Endothelial cell of umbilical vein (primary cell): Measurements from ENCODE around the gene EPAS1. TPM values are rescaled to one million over a fixed set of nuclear protein-coding genes. Genes with fewer than 3 reads are reported as not detected.
A peak's percentile ranks its signal among the peaks of the same experiment; 100 is the strongest.

ENCODE experiments used
- BruUV-seq: library from RNA; stranded (reverse); fragments of 400-500 nt; replicated peaks from 2 replicates; lab custom pipeline; 2021; lab: Mats Ljungman, UMichigan
- CTCF ChIA-PET: fragments of 300-600, 350-600 bp; sonication (Branson Sonifier 250); formaldehyde crosslinking; loops from one replicate; lab custom pipeline; 2021; ENCODE audit warnings: antibody characterized with exemption, inconsistent platforms; lab: Charles Lee
- POLR2A ChIA-PET: fragments of 300-600, 350-600 bp; sonication (Branson Sonifier 250); formaldehyde crosslinking; loops from one replicate; lab custom pipeline; 2021; ENCODE audit warnings: antibody characterized with exemption, inconsistent platforms; lab: Charles Lee
- DNase-seq: peaks from one replicate; pipeline ENCODE4 v3.0.0-alpha.2; 2011; ENCODE audit warnings: low read depth, low spot score
- FAIRE-seq: peaks from 2 replicates; lab custom pipeline; 2011; peaks lifted over from hg19 to GRCh38; lab: Jason Lieb, UNC
- H2AFZ ChIP-seq: 2 replicates; pipeline ENCODE4 v1.6.0; 2012; ENCODE audit warnings: low read depth, low read length, control low read depth, inconsistent platforms
- H3K27ac ChIP-seq: 2 replicates; pipeline ENCODE4 v1.5.1; 2011; ENCODE audit warnings: low read depth, mild to moderate bottlenecking, control low read depth, low read length, moderate library complexity; ENCODE audit not compliant: insufficient read depth
- H3K27me3 ChIP-seq, 2 experiments: 2 replicates each; pipeline versions ENCODE4 v1.6.0 to v1.6.1; 2011; ENCODE audit warnings: low read length in 2 of 2, mixed read lengths in 1 of 2; ENCODE audit not compliant: control insufficient read depth in 2 of 2, insufficient read depth in 2 of 2
- H3K36me3 ChIP-seq, 2 experiments: 2 replicates in 1 of 2; 3 replicates in 1 of 2; pipeline ENCODE4 v1.5.1; 2011; ENCODE audit warnings: low read length in 2 of 2, mild to moderate bottlenecking in 1 of 2, moderate library complexity in 1 of 2; ENCODE audit not compliant: control insufficient read depth in 2 of 2, insufficient read depth in 2 of 2; ENCODE audit errors: extremely low read depth in 1 of 2
- H3K4me1 ChIP-seq: 3 replicates; pipeline ENCODE4 v1.5.1; 2011; ENCODE audit warnings: mild to moderate bottlenecking, low read length; ENCODE audit not compliant: control insufficient read depth, insufficient read depth; ENCODE audit errors: extremely low read depth
- H3K4me2 ChIP-seq: 2 replicates; pipeline ENCODE4 v1.6.1; 2011; ENCODE audit warnings: low read length, control low read depth, mixed read lengths; ENCODE audit not compliant: insufficient read depth
- H3K4me3 ChIP-seq, 3 experiments: fragments of 200-600 bp in 1 of 3; sonication (generic), shearing (Covaris generic) in 1 of 3; replicated peaks in 1 of 3; 2 replicates each; pipeline ENCODE4 v1.5.1; 2011 to 2016; ENCODE audit warnings: control low read depth in 3 of 3, low read length in 3 of 3, mild to moderate bottlenecking in 2 of 3, inconsistent platforms in 1 of 3, low read depth in 1 of 3, moderate library complexity in 1 of 3; ENCODE audit not compliant: insufficient read depth in 1 of 3
- H3K79me2 ChIP-seq: 2 replicates; pipeline ENCODE4 v1.6.0; 2012; ENCODE audit warnings: low read length, inconsistent platforms; ENCODE audit not compliant: control insufficient read depth, insufficient read depth
- H3K9ac ChIP-seq: replicated peaks from 2 replicates; pipeline ENCODE3; 2011; ENCODE audit warnings: low read length, control low read depth; ENCODE audit not compliant: insufficient read depth; ENCODE audit errors: extremely low read depth
- H3K9me1 ChIP-seq: replicated peaks from 3 replicates; pipeline ENCODE4 v1.6.0; 2011; ENCODE audit warnings: mild to moderate bottlenecking, low read length; ENCODE audit not compliant: control insufficient read depth, insufficient read depth; ENCODE audit errors: extremely low read depth
- H3K9me3 ChIP-seq: replicated peaks from 2 replicates; pipeline ENCODE4 v1.5.1; 2012; ENCODE audit warnings: low read length, inconsistent platforms; ENCODE audit not compliant: control insufficient read depth, insufficient read depth
- H4K20me1 ChIP-seq: replicated peaks from 2 replicates; pipeline ENCODE3; 2011; ENCODE audit warnings: mild to moderate bottlenecking, low read length; ENCODE audit not compliant: control insufficient read depth, insufficient read depth; ENCODE audit errors: extremely low read depth
- GATA2 ChIP-seq: IDR thresholded peaks from 2 replicates; pipeline ENCODE4 v1.7.0; 2011; ENCODE audit warnings: low read depth, mild to moderate bottlenecking, moderate library complexity, mixed read lengths, low read length; ENCODE audit not compliant: insufficient read length, insufficient read depth
- JUN ChIP-seq: IDR thresholded peaks from 2 replicates; pipeline ENCODE4 v1.6.1; 2011; ENCODE audit warnings: borderline replicate concordance, low read depth; ENCODE audit not compliant: insufficient read length, insufficient read depth
- MYC ChIP-seq: IDR thresholded peaks from one replicate; pipeline ENCODE4 v1.6.1; 2011; ENCODE audit warnings: mild to moderate bottlenecking, low read depth, low read length
- POLR2AphosphoS5 ChIP-seq: IDR thresholded peaks from 2 replicates; pipeline ENCODE4 v1.6.1; 2012; ENCODE audit warnings: low read depth, mild to moderate bottlenecking, control low read depth, low read length, moderate library complexity; ENCODE audit not compliant: insufficient read depth
- dilution Hi-C: fragments of 300-500 bp; cut with MboI; formaldehyde crosslinking; loops from one replicate; pipeline ENCODE4 v1.15.0; 2019; ENCODE audit warnings: low sequenced_read_pairs; ENCODE audit not compliant: extremely low pct_ligation_motif_present
- intact Hi-C: fragments of 100-400 bp; cut with micrococcal nuclease; formaldehyde crosslinking; loops from one replicate; pipeline ENCODE4 v1.10.0; 2022
- polyA plus RNA-seq, 4 experiments: library from polyadenylated mRNA; depleted of rRNA in 3 of 4; stranded (reverse) in 3 of 4; unstranded in 1 of 4; fragments of >200 nt; gene quantifications; 2 replicates each; pipeline versions ENCODE4 v1.2.1 to v1.2.3, GENCODE V29; 2011 to 2012; ENCODE audit warnings: missing spikeins in 1 of 4
- total RNA-seq: library from RNA; stranded (reverse); gene quantifications from 2 replicates; pipeline ENCODE4 v1.2.3, GENCODE V29; 2021
- TF ChIP-seq, protein P1 (sequence below): IDR thresholded peaks from 2 replicates; pipeline ENCODE4 v1.6.1; 2011; ENCODE audit not compliant: insufficient read depth, insufficient read length
- TF ChIP-seq, protein P2 (sequence below), 2 donors: IDR thresholded peaks; 1 replicate in 1 of 2; 2 replicates in 1 of 2; pipeline ENCODE4 v1.5.1; 2011; ENCODE audit warnings: low read length in 2 of 2, mild to moderate bottlenecking in 2 of 2, moderate library complexity in 2 of 2, control low read depth in 1 of 2, inconsistent platforms in 1 of 2, low read depth in 1 of 2; ENCODE audit not compliant: insufficient read depth in 1 of 2; ENCODE audit errors: extremely low read depth in 1 of 2

EPAS1 gene
- total and polyA plus RNA-seq, 2 donors (not counting 3 experiments of a cell fraction or from before 2014, with no cell fraction given), result 229 to 374 TPM

DNA sequence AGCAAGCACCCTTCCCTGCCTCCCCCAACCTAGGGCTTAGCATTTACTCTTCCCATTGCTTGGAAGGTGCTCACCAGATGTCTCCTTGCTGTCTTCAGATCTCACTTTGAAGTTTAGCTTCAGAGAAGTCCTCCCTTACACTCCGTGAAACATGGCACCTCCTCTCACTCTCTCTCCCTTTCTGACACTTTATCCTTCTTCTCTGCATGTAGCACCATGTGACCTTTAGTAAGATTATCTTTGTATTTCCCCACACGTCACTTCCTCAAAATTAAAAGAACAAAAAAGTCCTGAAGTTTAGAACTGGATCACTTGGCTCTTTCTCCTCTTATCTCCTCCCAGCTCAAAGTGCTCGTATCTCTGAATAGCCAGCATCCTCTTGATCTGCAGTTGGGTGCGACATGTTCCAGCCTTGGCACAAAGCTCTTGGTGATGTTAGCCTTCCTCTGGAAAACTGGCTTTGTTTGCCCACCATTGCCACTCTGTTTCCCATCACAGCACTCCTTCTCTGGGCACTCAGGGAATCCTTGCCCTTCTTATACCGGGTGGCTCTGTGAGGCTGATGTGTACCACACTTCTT lies 40.6 kb upstream of the EPAS1 start:
- TF ChIP-seq GATA2, result no peak
- no peak for TF ChIP-seq JUN
- TF ChIP-seq, protein P1, sequence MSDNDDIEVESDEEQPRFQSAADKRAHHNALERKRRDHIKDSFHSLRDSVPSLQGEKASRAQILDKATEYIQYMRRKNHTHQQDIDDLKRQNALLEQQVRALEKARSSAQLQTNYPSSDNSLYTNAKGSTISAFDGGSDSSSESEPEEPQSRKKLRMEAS, result no peak
- TF ChIP-seq, protein P2, sequence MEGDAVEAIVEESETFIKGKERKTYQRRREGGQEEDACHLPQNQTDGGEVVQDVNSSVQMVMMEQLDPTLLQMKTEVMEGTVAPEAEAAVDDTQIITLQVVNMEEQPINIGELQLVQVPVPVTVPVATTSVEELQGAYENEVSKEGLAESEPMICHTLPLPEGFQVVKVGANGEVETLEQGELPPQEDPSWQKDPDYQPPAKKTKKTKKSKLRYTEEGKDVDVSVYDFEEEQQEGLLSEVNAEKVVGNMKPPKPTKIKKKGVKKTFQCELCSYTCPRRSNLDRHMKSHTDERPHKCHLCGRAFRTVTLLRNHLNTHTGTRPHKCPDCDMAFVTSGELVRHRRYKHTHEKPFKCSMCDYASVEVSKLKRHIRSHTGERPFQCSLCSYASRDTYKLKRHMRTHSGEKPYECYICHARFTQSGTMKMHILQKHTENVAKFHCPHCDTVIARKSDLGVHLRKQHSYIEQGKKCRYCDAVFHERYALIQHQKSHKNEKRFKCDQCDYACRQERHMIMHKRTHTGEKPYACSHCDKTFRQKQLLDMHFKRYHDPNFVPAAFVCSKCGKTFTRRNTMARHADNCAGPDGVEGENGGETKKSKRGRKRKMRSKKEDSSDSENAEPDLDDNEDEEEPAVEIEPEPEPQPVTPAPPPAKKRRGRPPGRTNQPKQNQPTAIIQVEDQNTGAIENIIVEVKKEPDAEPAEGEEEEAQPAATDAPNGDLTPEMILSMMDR (IDR thresholded peaks at IDR 0.05; ENCODE audit: extremely low read depth in 1 of 2, insufficient read depth in 1 of 2, low read depth in 1 of 2, low read length in 2 of 2), result no peak
- TF ChIP-seq MYC, result no peak
- TF ChIP-seq POLR2AphosphoS5, result no peak
- Histone ChIP-seq H3K9ac (no peak overlapping the region), H3K4me3 (no peak overlapping the region), H4K20me1 (no peaks in the 10 kb centered on the region), H3K9me3 (no peaks in the 10 kb centered on the region), H3K4me1 (peaks cover 41% of the 10 kb centered on the region), H3K36me3 (no peaks in the 10 kb centered on the region), H3K27me3 (no peaks in the 10 kb centered on the region), H3K27ac (peak overlapping the region; percentile 64), H3K9me1 (no peaks in the 10 kb centered on the region), H3K79me2 (no peaks in the 10 kb centered on the region), H2AFZ (peak overlapping the region; percentile 39), H3K4me2 (no peak overlapping the region)
- ChIA-PET CTCF (interaction anchor here (1.2 to 2.1 kb wide), 3 partner anchors 15 to 43 kb away, joined by 3 to 9 read pairs (median 3); no protein-coding TSS in a partner anchor), POLR2A (no interaction called here)
- FAIRE-seq (peak; percentile 4), DNase-seq (peak; percentile 28)
- BruUV-seq, result no TSS peak
- dilution Hi-C loops, result no loop called here
- intact Hi-C loops, result loop anchor here (1.0 kb wide), 2 partner anchors 8 to 17 kb away; no protein-coding TSS in a partner anchor
